HUES6 (cell line): ENCODE measurements around the gene EME1.
"Not testable (repeated sequence)": the region's sequence is repeated elsewhere in the genome, so short reads cannot be mapped to it uniquely, and the experiment has no call there.

Experiments
- H3K27ac ChIP-seq: 2 replicates; pipeline ENCODE4 v1.7.0; 2013; ENCODE audit warnings: low read depth, mild to moderate bottlenecking, low read length, inconsistent platforms
- H3K27me3 ChIP-seq: 2 replicates; pipeline ENCODE4 v1.6.1; 2013; ENCODE audit warnings: low read length; ENCODE audit not compliant: control insufficient read depth, insufficient read depth
- H3K36me3 ChIP-seq: 2 replicates; pipeline ENCODE4 v1.6.1; 2013; ENCODE audit warnings: low read length; ENCODE audit not compliant: control insufficient read depth, insufficient read depth
- H3K4me1 ChIP-seq: 2 replicates; pipeline ENCODE4 v1.6.1; 2013; ENCODE audit warnings: low read length; ENCODE audit not compliant: control insufficient read depth, insufficient read depth
- H3K4me3 ChIP-seq: 2 replicates; pipeline ENCODE4 v1.5.1; 2013; ENCODE audit warnings: low read depth, low read length
- H3K9ac ChIP-seq: one replicate; pipeline ENCODE4 v1.6.1; 2013; ENCODE audit warnings: mild to moderate bottlenecking, low read length
- H3K9me3 ChIP-seq: 2 replicates; pipeline ENCODE4 v1.6.1; 2013; ENCODE audit warnings: low read depth, low read length; ENCODE audit not compliant: control insufficient read depth, insufficient read depth

Gene EME1, protein sequence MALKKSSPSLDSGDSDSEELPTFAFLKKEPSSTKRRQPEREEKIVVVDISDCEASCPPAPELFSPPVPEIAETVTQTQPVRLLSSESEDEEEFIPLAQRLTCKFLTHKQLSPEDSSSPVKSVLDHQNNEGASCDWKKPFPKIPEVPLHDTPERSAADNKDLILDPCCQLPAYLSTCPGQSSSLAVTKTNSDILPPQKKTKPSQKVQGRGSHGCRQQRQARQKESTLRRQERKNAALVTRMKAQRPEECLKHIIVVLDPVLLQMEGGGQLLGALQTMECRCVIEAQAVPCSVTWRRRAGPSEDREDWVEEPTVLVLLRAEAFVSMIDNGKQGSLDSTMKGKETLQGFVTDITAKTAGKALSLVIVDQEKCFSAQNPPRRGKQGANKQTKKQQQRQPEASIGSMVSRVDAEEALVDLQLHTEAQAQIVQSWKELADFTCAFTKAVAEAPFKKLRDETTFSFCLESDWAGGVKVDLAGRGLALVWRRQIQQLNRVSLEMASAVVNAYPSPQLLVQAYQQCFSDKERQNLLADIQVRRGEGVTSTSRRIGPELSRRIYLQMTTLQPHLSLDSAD

DNA sequence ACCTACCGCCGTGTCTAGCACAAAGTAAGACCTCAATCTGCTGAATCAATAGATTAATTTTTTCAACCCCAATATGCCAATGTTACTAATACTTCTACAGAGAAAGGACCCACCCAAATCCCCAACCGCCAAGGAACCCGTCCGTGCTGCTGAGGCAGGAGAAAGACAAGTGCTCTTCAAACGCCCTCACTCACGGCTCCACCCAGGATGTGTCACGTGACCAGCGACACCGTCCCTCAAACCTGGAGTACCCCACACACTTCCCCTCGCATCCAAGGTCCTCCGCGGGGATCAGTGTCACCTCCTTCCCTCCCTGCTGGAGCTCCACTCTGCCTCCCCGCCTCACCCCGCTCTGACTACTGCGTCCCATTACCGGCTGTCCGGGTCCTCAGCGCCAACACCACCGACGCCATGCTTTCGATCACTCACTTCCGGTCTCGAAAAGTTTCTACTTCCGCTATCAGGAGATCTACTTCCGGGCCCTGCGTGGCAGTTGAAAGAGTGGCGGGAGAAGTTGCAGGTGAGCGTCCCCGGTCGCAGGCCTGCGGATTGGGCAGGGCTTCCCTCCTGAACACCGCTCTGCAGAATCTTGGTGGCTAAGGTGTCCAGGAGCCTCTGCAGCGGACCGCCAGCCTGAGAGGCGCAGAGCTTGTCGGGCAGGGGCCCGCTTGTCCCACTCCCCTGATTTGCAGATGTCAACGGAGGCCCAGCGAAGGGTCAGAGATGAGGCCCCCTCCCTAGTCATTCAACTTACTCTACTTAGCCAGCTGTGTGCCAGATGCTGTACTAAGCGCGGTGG, at the start of gene EME1, which contains the start of gene MRPL27:
TSS of gene EME1 (plus strand) at position 472 of the 799 bp plus-strand sequence. CDS start 1,980 bp downstream, outside the sequence.
TSS of gene MRPL27 (minus strand) at position 427 of the 799 bp plus-strand sequence. CDS start at position 413, 14 bp downstream.
- Histone ChIP-seq H3K27ac (peak within 1 kb of the TSS; percentile 39), H3K36me3 (peaks cover 57% of the 10 kb centered on the region), H3K27me3 (no peaks in the 10 kb centered on the region)

DNA sequence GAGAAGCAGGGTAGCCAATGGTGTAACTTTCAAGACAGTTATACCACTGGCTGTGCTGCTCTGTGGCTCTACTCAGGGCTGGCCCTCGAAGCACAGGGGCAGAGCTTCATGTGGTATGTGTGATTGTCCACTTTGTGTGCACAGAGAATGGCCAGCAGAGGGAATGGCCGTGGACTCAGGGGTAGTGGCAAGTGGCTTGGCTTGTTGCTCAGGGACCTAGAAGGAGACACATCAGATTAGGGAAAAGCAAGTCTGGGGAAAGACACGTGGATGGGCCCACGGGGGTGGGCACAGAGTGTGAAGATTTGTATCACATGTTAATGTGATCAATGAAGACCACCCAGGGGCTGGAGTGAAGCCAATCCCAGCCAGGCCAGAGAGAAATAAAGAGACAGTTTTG, 47.1 kb upstream of the EME1 start:
- no peak overlapping the region for H3K27ac ChIP-seq
- H3K27me3 ChIP-seq, result no peaks in the 10 kb centered on the region
- no peaks in the 10 kb centered on the region for H3K9me3 ChIP-seq
- no peak overlapping the region for H3K4me3 ChIP-seq
- H3K9ac ChIP-seq, result no peak overlapping the region
- H3K4me1 ChIP-seq, result no peaks in the 10 kb centered on the region
- no peaks in the 10 kb centered on the region for H3K36me3 ChIP-seq

More for the DNA sequence above, at the start of gene EME1, which contains the start of gene MRPL27:
- Histone ChIP-seq H3K9ac (peak within 1 kb of the TSS; percentile 85), H3K4me1 (peaks cover 5% of the 10 kb centered on the region), H3K4me3 (peak within 1 kb of the TSS; percentile 72), H3K9me3 (no peaks in the 10 kb centered on the region)

DNA sequence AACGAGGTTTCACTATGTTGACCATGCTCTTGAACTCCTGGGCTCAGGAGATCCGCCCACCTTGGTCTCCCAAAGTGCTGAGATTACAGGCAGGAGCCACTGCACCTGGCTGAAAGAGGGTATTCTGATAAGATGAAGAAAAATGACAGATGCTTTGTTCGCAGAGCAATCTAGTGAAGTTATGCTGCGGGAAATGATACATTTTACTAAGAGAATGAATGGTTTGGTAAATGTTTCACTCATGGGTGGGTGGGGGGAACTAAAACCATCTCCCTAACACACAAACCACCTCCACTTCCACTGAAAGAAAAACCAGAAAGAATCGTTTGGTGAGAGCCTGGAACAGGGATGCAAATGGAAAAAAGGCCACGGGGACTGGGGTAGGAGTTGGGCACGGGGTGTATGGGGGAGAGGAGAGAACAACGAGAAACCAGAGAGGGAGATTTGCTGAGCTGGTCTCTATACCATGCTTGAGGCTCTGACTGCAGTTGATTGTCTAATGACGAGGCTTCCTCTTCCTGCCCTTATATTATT, 46.1 kb upstream of the EME1 start:
- no peaks in the 10 kb centered on the region for H3K27me3 ChIP-seq
- H3K27ac ChIP-seq, result no peak overlapping the region
- no peaks in the 10 kb centered on the region for H3K4me1 ChIP-seq
- H3K4me3 ChIP-seq, result no peak overlapping the region
- H3K9ac ChIP-seq, result no peak overlapping the region
- H3K36me3 ChIP-seq, result no peaks in the 10 kb centered on the region
- H3K9me3 ChIP-seq, result no peaks in the 10 kb centered on the region

DNA sequence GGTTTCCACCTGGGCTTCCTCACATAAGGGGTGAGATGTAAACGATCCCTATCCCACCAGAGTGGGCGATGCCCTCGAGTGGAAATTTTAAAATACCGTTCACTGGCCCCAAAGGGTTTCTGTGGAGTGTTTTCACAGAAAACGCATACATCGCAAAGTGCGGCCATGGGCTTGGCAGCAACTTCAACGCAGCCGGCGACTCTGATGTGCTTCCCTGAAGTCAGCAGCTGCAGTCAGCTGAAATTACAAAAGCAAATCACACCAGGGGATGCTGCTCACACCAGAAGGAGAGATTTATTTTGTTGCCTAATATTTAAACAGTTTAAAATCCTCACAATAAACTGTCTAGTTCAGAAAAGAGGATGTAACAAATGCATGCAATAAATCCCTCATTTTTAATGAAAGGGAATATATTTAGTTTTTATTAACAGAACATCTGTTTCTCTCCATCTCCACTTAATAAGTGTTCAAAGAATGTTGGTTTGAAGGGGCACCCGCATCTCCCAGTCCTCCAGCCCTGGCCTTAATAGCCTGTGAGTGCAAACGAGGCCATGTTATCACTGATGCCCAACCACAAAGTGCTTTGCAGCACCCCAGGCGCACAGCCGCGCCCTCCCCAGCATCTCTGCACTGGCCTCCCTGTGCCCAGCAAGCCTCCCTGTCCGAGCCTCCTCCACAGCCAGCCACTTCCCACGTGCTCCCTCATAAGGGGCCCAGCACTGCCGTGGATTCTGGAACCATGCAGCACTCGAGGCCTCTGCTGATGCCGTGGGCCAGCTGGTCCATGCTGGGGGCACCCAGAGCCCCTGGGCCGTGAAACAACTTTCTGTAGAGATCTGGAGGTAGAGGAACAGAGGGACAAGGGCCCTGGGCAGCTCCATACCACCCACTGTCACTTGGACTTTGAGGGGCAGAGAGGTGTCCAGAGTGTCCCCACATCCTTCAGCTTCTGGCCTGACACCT, 44.4 kb upstream of the EME1 start:
- Histone ChIP-seq H3K36me3 (no peaks in the 10 kb centered on the region), H3K9me3 (no peaks in the 10 kb centered on the region), H3K4me1 (peaks cover 4% of the 10 kb centered on the region; the same call in 1 of the 2 replicates), H3K4me3 (no peak overlapping the region), H3K27me3 (no peaks in the 10 kb centered on the region), H3K27ac (no peak overlapping the region), H3K9ac (no peak overlapping the region)

DNA sequence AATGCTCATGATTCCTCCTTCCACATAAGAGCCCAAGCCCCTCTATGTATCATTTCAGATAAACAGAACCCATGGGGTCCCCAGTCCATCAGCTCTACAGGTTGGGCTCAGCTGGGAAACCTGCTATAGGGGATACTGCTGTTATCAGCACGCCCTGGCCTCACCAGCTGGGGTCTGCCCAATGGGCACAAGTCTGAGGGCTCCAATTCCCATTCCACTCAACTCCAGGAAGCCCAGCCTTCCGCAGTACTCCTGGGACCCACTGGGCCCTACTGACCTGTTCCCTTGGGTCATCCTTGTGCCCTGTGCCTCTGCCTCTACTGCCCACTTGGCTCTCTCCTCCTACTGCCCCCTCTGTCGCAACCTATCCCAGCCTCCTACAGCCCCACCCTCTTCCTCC, 43.3 kb upstream of the EME1 start:
- Histone ChIP-seq H3K4me1 (peaks cover 4% of the 10 kb centered on the region; the same call in 1 of the 2 replicates), H3K9me3 (no peaks in the 10 kb centered on the region), H3K36me3 (no peaks in the 10 kb centered on the region), H3K9ac (no peak overlapping the region), H3K27ac (no peak overlapping the region), H3K27me3 (no peaks in the 10 kb centered on the region), H3K4me3 (no peak overlapping the region)

DNA sequence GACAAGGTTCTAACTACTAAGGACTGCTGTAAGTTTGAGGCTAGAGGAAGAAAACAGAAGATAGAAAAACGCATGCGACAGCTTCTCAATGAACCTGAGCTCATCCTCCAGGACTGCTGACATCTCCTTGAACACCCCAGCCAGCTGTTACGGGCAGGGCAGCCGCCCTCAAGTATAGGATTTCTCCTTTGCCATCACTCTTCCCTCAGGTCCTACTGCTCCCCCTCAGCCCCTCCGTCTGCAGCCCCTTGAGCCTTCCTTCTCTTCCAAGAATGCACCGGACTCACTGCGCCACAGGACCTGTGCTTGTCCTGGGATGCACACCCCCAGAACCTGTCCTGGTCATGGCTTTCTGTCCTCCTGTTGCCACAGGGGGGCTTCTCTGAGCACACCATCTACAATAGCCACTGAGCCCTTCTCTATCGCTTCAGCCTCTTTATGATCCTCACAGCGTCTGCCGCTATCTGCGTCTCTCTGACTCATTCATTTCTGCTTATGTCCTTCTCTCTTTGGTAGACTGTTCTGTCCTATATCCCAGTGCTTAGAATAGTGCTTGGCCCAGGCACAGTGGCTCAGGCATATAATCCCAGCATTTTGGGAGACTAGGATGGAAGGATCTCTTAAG, 42.8 kb upstream of the EME1 start:
- Histone ChIP-seq H3K9ac (no peak overlapping the region), H3K27me3 (no peaks in the 10 kb centered on the region), H3K36me3 (no peaks in the 10 kb centered on the region), H3K4me1 (peaks cover 4% of the 10 kb centered on the region; the same call in 1 of the 2 replicates), H3K27ac (no peak overlapping the region), H3K9me3 (no peaks in the 10 kb centered on the region), H3K4me3 (no peak overlapping the region)

DNA sequence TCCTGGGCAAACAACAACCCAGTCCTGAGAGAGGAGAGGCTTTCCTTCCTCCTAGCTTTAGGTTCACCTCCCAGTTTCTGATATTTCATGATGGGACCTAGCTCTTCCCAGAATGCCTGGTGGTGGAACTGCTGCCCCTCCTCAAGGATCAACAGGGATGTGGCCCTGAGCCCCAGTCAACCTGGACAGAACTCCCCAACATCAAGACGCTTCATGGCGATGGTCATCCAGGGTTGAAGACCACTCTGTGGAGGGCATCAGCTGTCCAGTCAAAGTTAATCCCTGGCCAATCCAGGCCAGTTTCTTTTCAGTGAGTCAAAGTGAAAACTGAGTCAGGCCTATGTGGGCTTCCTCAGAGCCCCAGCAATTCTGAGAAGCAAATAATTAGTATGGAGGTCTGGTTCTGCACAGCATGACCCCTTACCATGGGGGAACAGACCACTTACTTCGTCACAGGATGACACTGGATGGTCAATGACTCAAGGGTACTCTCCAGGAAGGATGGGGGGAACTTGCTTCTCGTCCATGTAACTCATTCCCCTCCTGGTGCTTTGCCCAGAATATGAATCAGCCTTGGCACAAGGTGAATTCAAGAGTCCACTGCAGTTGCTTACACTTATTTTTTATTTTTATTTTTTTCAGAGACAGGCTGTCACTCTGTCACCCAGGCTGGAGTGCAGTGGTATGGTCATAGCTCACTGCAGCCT, 41.8 kb upstream of the EME1 start:
- Histone ChIP-seq H3K9ac (no peak overlapping the region), H3K27me3 (no peaks in the 10 kb centered on the region), H3K4me3 (no peak overlapping the region), H3K27ac (no peak overlapping the region), H3K4me1 (peaks cover 4% of the 10 kb centered on the region; the same call in 1 of the 2 replicates), H3K9me3 (no peaks in the 10 kb centered on the region), H3K36me3 (no peaks in the 10 kb centered on the region)

DNA sequence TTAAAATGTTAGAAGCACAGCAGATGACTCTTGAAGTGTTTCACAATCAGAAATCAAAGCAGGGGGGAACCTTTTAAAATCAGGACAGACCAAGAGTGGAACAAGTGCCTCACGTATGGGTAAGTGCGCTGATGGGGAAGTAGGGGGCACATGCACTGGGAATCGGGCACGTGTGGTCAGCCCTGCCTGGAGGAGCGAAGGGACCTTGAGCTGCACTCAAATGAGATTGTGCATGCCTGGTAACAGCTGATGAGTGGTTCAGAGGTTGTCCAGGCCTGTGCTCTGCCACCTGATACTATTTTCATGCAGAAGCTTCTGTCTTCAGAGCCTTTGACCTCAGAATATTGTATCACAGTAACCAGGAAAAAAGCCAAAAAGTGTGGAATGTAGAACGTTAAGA, 40.8 kb upstream of the EME1 start:
- no peak overlapping the region for H3K27ac ChIP-seq
- no peaks in the 10 kb centered on the region for H3K36me3 ChIP-seq
- peaks cover 4% of the 10 kb centered on the region; the same call in 1 of the 2 replicates for H3K4me1 ChIP-seq
- no peak overlapping the region for H3K4me3 ChIP-seq
- no peaks in the 10 kb centered on the region for H3K27me3 ChIP-seq
- no peak overlapping the region for H3K9ac ChIP-seq
- H3K9me3 ChIP-seq, result no peaks in the 10 kb centered on the region

DNA sequence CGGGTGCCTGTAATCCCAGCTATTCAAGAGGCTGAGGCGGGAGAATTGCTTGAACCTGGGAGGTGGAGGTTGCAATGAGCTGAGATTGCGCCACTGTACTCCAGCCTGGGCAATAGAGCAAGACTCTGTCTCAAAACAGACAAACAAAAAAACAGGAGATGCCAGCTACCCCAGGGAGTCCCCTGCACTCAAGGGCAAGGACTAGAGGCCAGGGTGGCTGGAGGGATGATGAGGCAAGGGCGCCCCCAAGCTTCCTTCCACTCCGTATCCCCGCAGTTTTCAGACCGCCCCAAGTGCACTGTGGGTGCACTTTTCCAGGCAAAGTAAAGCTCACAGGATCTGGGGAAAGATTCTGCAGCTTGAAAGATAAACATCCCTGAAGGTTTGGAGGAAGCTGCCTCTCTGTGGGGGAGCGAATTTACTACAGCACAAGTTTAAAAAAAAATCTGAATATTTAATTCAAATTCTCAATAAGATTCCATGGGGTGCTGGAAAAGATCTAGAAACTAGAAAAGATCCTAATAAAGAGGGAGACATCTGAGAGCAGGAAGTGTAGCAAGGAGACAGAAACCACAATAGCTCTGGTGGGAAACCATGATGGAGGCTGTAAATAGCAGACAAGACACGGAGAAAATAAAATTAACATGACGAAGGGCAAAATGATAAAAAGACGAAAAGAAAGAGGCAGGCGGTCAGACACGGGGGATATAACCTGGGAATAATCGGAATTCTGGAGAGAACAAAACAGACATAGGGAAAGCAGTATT, 39.6 kb upstream of the EME1 start:
- H3K9me3 ChIP-seq, H3K4me3 ChIP-seq, H3K4me1 ChIP-seq, H3K27me3 ChIP-seq, H3K9ac ChIP-seq, H3K27ac ChIP-seq, H3K36me3 ChIP-seq: not testable (repeated sequence)
